Stomach (tissue), 9 donors: Measurements from ENCODE around the gene PAX5. TPM values are rescaled to one million over a fixed set of nuclear protein-coding genes. Genes with fewer than 3 reads are reported as not detected.

ENCODE experiments used
- DNase-seq, 2 donors: peaks; one replicate each; pipeline versions ENCODE4 v3.0.0 to v3.0.0-alpha.2; 2013 to 2019
- H3K27ac ChIP-seq, 5 donors: fragments of 200-600 bp in 4 of 5; sonication (generic) in 4 of 5; one replicate each; pipeline ENCODE4 v1.5.1; 2013 to 2019; ENCODE audit warnings: mild to moderate bottlenecking in 1 of 5, moderate library complexity in 1 of 5
- H3K27me3 ChIP-seq, 3 donors: fragments of 200-600 bp; sonication (generic); one replicate each; pipeline ENCODE4 v1.5.1; 2017 to 2019; ENCODE audit warnings: mixed run types in 1 of 3
- H3K36me3 ChIP-seq, 4 donors: fragments of 200-600 bp; sonication (generic); 1 replicate in 3 of 4; 2 replicates in 1 of 4; pipeline ENCODE4 v1.5.1; 2016 to 2019
- H3K4me1 ChIP-seq, 4 donors: fragments of 200-600 bp; sonication (generic); one replicate each; pipeline ENCODE4 v1.5.1; 2016 to 2019
- H3K4me3 ChIP-seq, 4 donors: fragments of 200-600 bp; sonication (generic) in 3 of 4; one replicate each; pipeline ENCODE4 v1.5.1; 2016 to 2019; ENCODE audit warnings: mild to moderate bottlenecking in 1 of 4
- H3K9me3 ChIP-seq, 4 donors: fragments of 200-600 bp; sonication (generic); one replicate each; pipeline ENCODE4 v1.5.1; 2016 to 2019
- CTCF ChIP-seq, 7 experiments: fragments of 450-650 bp in 4 of 7; fragments of 200-600 bp in 3 of 7; sonication (generic) in 3 of 7; IDR thresholded peaks; one replicate each; pipeline ENCODE4 v1.5.1; 2016 to 2019; ENCODE audit warnings: antibody characterized with exemption in 7 of 7, control low read depth in 2 of 7, mild to moderate bottlenecking in 1 of 7
- EP300 ChIP-seq: sonication (generic); formaldehyde crosslinking; IDR thresholded peaks from one replicate; pipeline ENCODE4 v1.6.1; 2017; ENCODE audit warnings: antibody characterized with exemption
- POLR2A ChIP-seq, 4 donors: fragments of 450-650 bp; IDR thresholded peaks; one replicate each; pipeline ENCODE4 v1.6.1; 2016; ENCODE audit warnings: antibody characterized with exemption in 4 of 4, control low read depth in 2 of 4, mild to moderate bottlenecking in 1 of 4, moderate library complexity in 1 of 4
- POLR2AphosphoS5 ChIP-seq, 3 donors: sonication (generic); formaldehyde crosslinking; IDR thresholded peaks; one replicate each; pipeline ENCODE4 v1.6.1; 2016; ENCODE audit warnings: antibody characterized with exemption in 3 of 3
- WGBS, 5 donors: extraction: QIAGEN DNeasy Blood & Tissue Kit in 3 of 5; methylation state at CpG; one replicate each; pipeline versions ENCODE4 v1.1.5 to v1.1.7; 2013 to 2018; 5-methylcytosine and 5-hydroxymethylcytosine counted together
- intact Hi-C: fragments of 100-400 bp; cut with DNase I; formaldehyde crosslinking; loops from one replicate; pipeline ENCODE4 v1.15.1; 2023; ENCODE audit warnings: low total_unique reads
- polyA plus RNA-seq, 3 donors: library from polyadenylated mRNA; stranded (reverse); fragments of 200-250 nt; gene quantifications; one replicate each; pipeline ENCODE4 v1.2.3, GENCODE V29; 2013
- total RNA-seq, 5 donors: library from RNA; depleted of rRNA; stranded (reverse); fragments of >200 nt; gene quantifications; one replicate each; pipeline versions ENCODE4 v1.1.0 to v1.2.3, GENCODE V29; 2014 to 2016
- donor health status: healthy with polysubstance abuse.
- donor health status: Bipolar disorder and iron deficiency.
- donor health status: healthy.

PAX5 gene
- total and polyA plus RNA-seq, 8 donors, result 0.43 to 1.3 TPM; not detected in 6

GRCh38 chr9:36878986-36879982, 154.8 kb downstream of the PAX5 start:
- WGBS, 5 donors, result 63 to 71% (median 68%) methylated on average over 14 to 18 of the region's 18 CpGs
- no peak for DNase-seq
- no peaks in the 10 kb centered on the region for H3K36me3 ChIP-seq
- no peak overlapping the region for H3K27ac ChIP-seq
- no peak overlapping the region for H3K4me3 ChIP-seq
- H3K9me3 ChIP-seq, result no peaks in the 10 kb centered on the region
- peaks cover 0 to 30% (median 0%) of the 10 kb centered on the region in 3 donors for H3K27me3 ChIP-seq
- intact Hi-C loops, result no loop called here
- no peak for TF ChIP-seq EP300
- TF ChIP-seq CTCF (IDR thresholded peaks at IDR 0.05), result no peak
- no peak for TF ChIP-seq POLR2AphosphoS5 (IDR thresholded peaks at IDR 0.05)
- TF ChIP-seq POLR2A (IDR thresholded peaks at IDR 0.05), result no peak
- H3K4me1 ChIP-seq, result no peaks in the 10 kb centered on the region

- no peak for DNase-seq
- Histone ChIP-seq H3K9me3 (no peaks in the 10 kb centered on the region), H3K4me1 (no peaks in the 10 kb centered on the region), H3K27me3 (peaks cover 0 to 26% (median 0%) of the 10 kb centered on the region in 3 donors), H3K27ac (no peak overlapping the region), H3K36me3 (no peaks in the 10 kb centered on the region), H3K4me3 (no peak overlapping the region)
- intact Hi-C loops, result no loop called here
- 86 to 92% (median 88%) methylated on average over 6 of the region's 6 CpGs for WGBS, 5 donors
- TF ChIP-seq POLR2AphosphoS5 (IDR thresholded peaks at IDR 0.05) (no peak), EP300 (no peak), POLR2A (IDR thresholded peaks at IDR 0.05) (no peak), CTCF (IDR thresholded peaks at IDR 0.05) (no peak)
These were observed 156.8 kb downstream of the PAX5 start for GRCh38 chr9:36877239-36877638.

- H3K36me3 ChIP-seq, result no peaks in the 10 kb centered on the region
- 68 to 93% (median 82%) methylated on average over 4 of the region's 4 CpGs for WGBS, 5 donors
- peaks cover 0 to 2% (median under 1%) of the 10 kb centered on the region in 4 donors for H3K4me1 ChIP-seq
- no peak overlapping the region for H3K27ac ChIP-seq
- intact Hi-C loops, result no loop called here
- no peak overlapping the region for H3K4me3 ChIP-seq
- no peak for DNase-seq
- peaks cover 0 to 20% (median 0%) of the 10 kb centered on the region in 3 donors for H3K27me3 ChIP-seq
- TF ChIP-seq EP300, result no peak
- no peak for TF ChIP-seq POLR2A (IDR thresholded peaks at IDR 0.05)
- TF ChIP-seq CTCF (IDR thresholded peaks at IDR 0.05), result no peak
- TF ChIP-seq POLR2AphosphoS5 (IDR thresholded peaks at IDR 0.05), result no peak
- H3K9me3 ChIP-seq, result no peaks in the 10 kb centered on the region
These were observed 158.0 kb downstream of the PAX5 start for GRCh38 chr9:36876056-36876455.

GRCh38 chr9:36874921-36875320, 159.1 kb downstream of the PAX5 start:
- TF ChIP-seq CTCF (IDR thresholded peaks at IDR 0.05), result no peak
- no peak for TF ChIP-seq POLR2A (IDR thresholded peaks at IDR 0.05)
- TF ChIP-seq EP300, result no peak
- TF ChIP-seq POLR2AphosphoS5 (IDR thresholded peaks at IDR 0.05), result no peak
- 81 to 89% (median 83%) methylated on average over 6 of the region's 6 CpGs for WGBS, 5 donors

More at GRCh38 chr9:36874921-36875320, 159.1 kb downstream of the PAX5 start:
- no peak overlapping the region for H3K27ac ChIP-seq
- peaks cover 0 to 7% (median 5%) of the 10 kb centered on the region in 4 donors for H3K4me1 ChIP-seq
- H3K36me3 ChIP-seq, result no peaks in the 10 kb centered on the region
- no peaks in the 10 kb centered on the region for H3K9me3 ChIP-seq
- H3K4me3 ChIP-seq, result no peak overlapping the region
- H3K27me3 ChIP-seq, result peaks cover 0 to 19% (median 0%) of the 10 kb centered on the region in 3 donors
- no peak for DNase-seq
- intact Hi-C loops, result no loop called here
